GM23338 (cell line): ENCODE data around the gene CNTNAP2. TPM values are rescaled to one million over a fixed set of nuclear protein-coding genes. Genes with fewer than 3 reads are reported as not detected.

Source experiments
- ATAC-seq: fragments of 200-7000 bp; cut with Tn5 transposase; 3 replicates; pipeline ENCODE4 v1.9.1; 2020
- DNase-seq: peaks from one replicate; pipeline ENCODE4 v3.0.0-alpha.2; 2015; ENCODE audit warnings: low spot score
- H2AFZ ChIP-seq: fragments of 200-600 bp; sonication (generic); 2 replicates; pipeline ENCODE4 v1.8.0; 2016; ENCODE audit warnings: antibody characterized with exemption, mild to moderate bottlenecking, moderate library complexity
- H3F3A ChIP-seq: fragments of 200-600 bp; sonication (generic); replicated peaks from 2 replicates; pipeline ENCODE4 v1.8.0; 2017; ENCODE audit warnings: antibody characterized with exemption, mixed run types, low read depth
- H3K27ac ChIP-seq: fragments of 200-600 bp; sonication (generic); 2 replicates; pipeline ENCODE4 v1.6.1; 2016; ENCODE audit warnings: low read depth
- H3K27me3 ChIP-seq: fragments of 200-600 bp; sonication (generic); 2 replicates; pipeline ENCODE4 v1.8.0; 2016; ENCODE audit warnings: mild to moderate bottlenecking, mixed run types, moderate library complexity; ENCODE audit not compliant: insufficient read depth
- H3K36me3 ChIP-seq: fragments of 200-600 bp; sonication (generic); 2 replicates; pipeline ENCODE4 v1.8.0; 2016; ENCODE audit warnings: mild to moderate bottlenecking; ENCODE audit not compliant: insufficient read depth
- H3K4me1 ChIP-seq: fragments of 200-600 bp; sonication (generic); 2 replicates; pipeline ENCODE4 v1.8.0; 2016; ENCODE audit warnings: mild to moderate bottlenecking, moderate library complexity; ENCODE audit not compliant: insufficient read depth
- H3K4me2 ChIP-seq: fragments of 200-600 bp; sonication (generic); 2 replicates; pipeline ENCODE4 v1.7.1; 2017; ENCODE audit warnings: mixed run types
- H3K4me3 ChIP-seq: fragments of 200-600 bp; sonication (generic); 2 replicates; pipeline ENCODE4 v1.6.1; 2016; ENCODE audit warnings: mixed run types
- H3K79me2 ChIP-seq: fragments of 200-600 bp; sonication (generic); replicated peaks from 2 replicates; pipeline ENCODE4 v1.8.0; 2017; ENCODE audit warnings: mild to moderate bottlenecking; ENCODE audit not compliant: insufficient read depth
- H3K9me2 ChIP-seq: fragments of 200-600 bp; sonication (generic); 2 replicates; pipeline ENCODE4 v1.8.0; 2017; ENCODE audit not compliant: insufficient read depth
- H4K20me1 ChIP-seq: fragments of 200-600 bp; sonication (generic); replicated peaks from 2 replicates; pipeline ENCODE4 v1.8.0; 2017; ENCODE audit warnings: mild to moderate bottlenecking; ENCODE audit not compliant: insufficient read depth
- H3K27ac Mint-ChIP-seq: 2 replicates; pipeline ENCODE4 v1.8.0; 2020; ENCODE audit warnings: inconsistent platforms, mild to moderate bottlenecking, moderate library complexity, mixed read lengths
- H3K27me3 Mint-ChIP-seq: 3 replicates; pipeline ENCODE4 v1.8.0; 2022; ENCODE audit warnings: low read depth, mild to moderate bottlenecking, moderate library complexity, mixed read lengths, inconsistent platforms; ENCODE audit not compliant: insufficient read depth, poor library complexity
- H3K36me3 Mint-ChIP-seq: 3 replicates; pipeline ENCODE4 v1.8.0; 2021; ENCODE audit warnings: low read depth, mild to moderate bottlenecking, inconsistent platforms, moderate library complexity, mixed read lengths
- H3K4me1 Mint-ChIP-seq: 3 replicates; pipeline ENCODE4 v1.8.0; 2020; ENCODE audit warnings: mild to moderate bottlenecking, inconsistent platforms, mixed read lengths
- H3K4me3 Mint-ChIP-seq: 3 replicates; pipeline ENCODE4 v1.8.0; 2021; ENCODE audit warnings: moderate library complexity, mild to moderate bottlenecking, inconsistent platforms, mixed read lengths
- H3K9me3 Mint-ChIP-seq: 3 replicates; pipeline ENCODE4 v1.8.0; 2020; ENCODE audit warnings: moderate library complexity, mild to moderate bottlenecking, inconsistent platforms, mixed read lengths
- CREB1 ChIP-seq: fragments of 250-450 bp; sonication (Bioruptor Pico); IDR thresholded peaks from 2 replicates; pipeline ENCODE4 v1.5.0; 2020; ENCODE audit warnings: low read depth, mild to moderate bottlenecking, moderate library complexity
- EZH2 ChIP-seq: fragments of 200-600 bp; sonication (generic); IDR thresholded peaks from one replicate; pipeline ENCODE4 v1.8.0; 2017; ENCODE audit warnings: antibody characterized with exemption, mild to moderate bottlenecking, low read depth; ENCODE audit not compliant: unreplicated experiment
- POLR2AphosphoS5 ChIP-seq: IDR thresholded peaks from 2 replicates; pipeline ENCODE4 v1.6.1; 2016; ENCODE audit warnings: antibody characterized with exemption, low read depth
- polyA plus RNA-seq: library from polyadenylated mRNA; unstranded; fragments of >200 nt; fragmentation: Nextera tagmentation; extraction: Ambion mirVana; gene quantifications from 2 replicates; pipeline ENCODE4 v1.2.1, GENCODE V29; 2016
- total RNA-seq: library from RNA; depleted of rRNA; stranded (reverse); fragments of >200 nt; shearing (Covaris generic); gene quantifications from 2 replicates; pipeline ENCODE4 v1.2.3, GENCODE V29; 2014
- TF ChIP-seq, protein P1 (sequence below): fragments of 250-450 bp; sonication (Bioruptor Pico); IDR thresholded peaks from 2 replicates; pipeline ENCODE4 v1.5.0; 2020; ENCODE audit warnings: mild to moderate bottlenecking, moderate library complexity
- TF ChIP-seq, protein P2 (sequence below), 2 experiments: fragments of 200-600 bp in 1 of 2; sonication (generic) in 1 of 2; conservative IDR thresholded peaks; 2 replicates each; pipeline versions ENCODE4 v1.5.1 to v1.6.1; 2016 to 2017; ENCODE audit warnings: antibody characterized with exemption in 2 of 2, low read depth in 2 of 2, mild to moderate bottlenecking in 2 of 2, moderate library complexity in 1 of 2

Gene CNTNAP2
- total and polyA plus RNA-seq, 2 experiments from 2014 or later = 38.2 to 61.3 TPM

DNA sequence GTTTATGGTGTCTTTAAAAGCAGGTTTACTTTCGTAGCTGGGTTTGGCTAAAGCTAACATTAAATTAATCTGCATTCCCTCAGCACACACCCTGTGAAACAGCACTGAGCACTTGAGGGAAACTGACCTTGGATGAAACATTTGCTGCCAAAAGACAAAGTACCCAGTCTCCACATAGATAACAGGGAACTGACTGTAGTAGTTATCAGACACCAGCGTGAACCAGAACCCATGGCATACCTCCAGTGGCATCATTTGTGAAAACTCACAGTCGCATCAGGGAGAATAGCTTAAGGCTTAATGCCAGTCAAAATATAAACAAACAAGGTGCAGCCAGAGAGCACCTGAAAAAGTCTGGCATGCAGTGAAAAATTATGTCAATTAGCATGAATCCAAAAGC is 2116.2 kb downstream of the CNTNAP2 start:
- H3K4me1 ChIP-seq = no peaks in the 10 kb centered on the region
- no peak overlapping the region for H3K4me3 ChIP-seq
- H3K27me3 Mint-ChIP-seq = peaks cover 1% of the 10 kb centered on the region
- H2AFZ ChIP-seq = no peak overlapping the region
- H3K27ac Mint-ChIP-seq = no peak overlapping the region
- H3K79me2 ChIP-seq = no peaks in the 10 kb centered on the region
- no peak for TF ChIP-seq CREB1 (CRISPR knock-in tag)
- TF ChIP-seq, protein P1, sequence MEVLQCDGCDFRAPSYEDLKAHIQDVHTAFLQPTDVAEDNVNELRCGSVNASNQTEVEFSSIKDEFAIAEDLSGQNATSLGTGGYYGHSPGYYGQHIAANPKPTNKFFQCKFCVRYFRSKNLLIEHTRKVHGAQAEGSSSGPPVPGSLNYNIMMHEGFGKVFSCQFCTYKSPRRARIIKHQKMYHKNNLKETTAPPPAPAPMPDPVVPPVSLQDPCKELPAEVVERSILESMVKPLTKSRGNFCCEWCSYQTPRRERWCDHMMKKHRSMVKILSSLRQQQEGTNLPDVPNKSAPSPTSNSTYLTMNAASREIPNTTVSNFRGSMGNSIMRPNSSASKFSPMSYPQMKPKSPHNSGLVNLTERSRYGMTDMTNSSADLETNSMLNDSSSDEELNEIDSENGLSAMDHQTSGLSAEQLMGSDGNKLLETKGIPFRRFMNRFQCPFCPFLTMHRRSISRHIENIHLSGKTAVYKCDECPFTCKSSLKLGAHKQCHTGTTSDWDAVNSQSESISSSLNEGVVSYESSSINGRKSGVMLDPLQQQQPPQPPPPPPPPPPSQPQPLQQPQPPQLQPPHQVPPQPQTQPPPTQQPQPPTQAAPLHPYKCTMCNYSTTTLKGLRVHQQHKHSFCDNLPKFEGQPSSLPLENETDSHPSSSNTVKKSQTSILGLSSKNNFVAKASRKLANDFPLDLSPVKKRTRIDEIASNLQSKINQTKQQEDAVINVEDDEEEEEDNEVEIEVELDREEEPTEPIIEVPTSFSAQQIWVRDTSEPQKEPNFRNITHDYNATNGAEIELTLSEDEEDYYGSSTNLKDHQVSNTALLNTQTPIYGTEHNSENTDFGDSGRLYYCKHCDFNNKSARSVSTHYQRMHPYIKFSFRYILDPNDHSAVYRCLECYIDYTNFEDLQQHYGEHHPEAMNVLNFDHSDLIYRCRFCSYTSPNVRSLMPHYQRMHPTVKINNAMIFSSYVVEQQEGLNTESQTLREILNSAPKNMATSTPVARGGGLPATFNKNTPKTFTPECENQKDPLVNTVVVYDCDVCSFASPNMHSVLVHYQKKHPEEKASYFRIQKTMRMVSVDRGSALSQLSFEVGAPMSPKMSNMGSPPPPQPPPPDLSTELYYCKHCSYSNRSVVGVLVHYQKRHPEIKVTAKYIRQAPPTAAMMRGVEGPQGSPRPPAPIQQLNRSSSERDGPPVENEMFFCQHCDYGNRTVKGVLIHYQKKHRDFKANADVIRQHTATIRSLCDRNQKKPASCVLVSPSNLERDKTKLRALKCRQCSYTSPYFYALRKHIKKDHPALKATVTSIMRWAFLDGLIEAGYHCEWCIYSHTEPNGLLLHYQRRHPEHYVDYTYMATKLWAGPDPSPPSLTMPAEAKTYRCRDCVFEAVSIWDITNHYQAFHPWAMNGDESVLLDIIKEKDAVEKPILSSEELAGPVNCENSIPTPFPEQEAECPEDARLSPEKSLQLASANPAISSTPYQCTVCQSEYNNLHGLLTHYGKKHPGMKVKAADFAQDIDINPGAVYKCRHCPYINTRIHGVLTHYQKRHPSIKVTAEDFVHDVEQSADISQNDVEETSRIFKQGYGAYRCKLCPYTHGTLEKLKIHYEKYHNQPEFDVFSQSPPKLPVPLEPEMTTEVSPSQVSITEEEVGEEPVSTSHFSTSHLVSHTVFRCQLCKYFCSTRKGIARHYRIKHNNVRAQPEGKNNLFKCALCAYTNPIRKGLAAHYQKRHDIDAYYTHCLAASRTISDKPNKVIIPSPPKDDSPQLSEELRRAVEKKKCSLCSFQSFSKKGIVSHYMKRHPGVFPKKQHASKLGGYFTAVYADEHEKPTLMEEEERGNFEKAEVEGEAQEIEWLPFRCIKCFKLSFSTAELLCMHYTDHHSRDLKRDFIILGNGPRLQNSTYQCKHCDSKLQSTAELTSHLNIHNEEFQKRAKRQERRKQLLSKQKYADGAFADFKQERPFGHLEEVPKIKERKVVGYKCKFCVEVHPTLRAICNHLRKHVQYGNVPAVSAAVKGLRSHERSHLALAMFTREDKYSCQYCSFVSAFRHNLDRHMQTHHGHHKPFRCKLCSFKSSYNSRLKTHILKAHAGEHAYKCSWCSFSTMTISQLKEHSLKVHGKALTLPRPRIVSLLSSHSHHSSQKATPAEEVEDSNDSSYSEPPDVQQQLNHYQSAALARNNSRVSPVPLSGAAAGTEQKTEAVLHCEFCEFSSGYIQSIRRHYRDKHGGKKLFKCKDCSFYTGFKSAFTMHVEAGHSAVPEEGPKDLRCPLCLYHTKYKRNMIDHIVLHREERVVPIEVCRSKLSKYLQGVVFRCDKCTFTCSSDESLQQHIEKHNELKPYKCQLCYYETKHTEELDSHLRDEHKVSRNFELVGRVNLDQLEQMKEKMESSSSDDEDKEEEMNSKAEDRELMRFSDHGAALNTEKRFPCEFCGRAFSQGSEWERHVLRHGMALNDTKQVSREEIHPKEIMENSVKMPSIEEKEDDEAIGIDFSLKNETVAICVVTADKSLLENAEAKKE (CRISPR knock-in tag) = no peak
- TF ChIP-seq, protein P2, sequence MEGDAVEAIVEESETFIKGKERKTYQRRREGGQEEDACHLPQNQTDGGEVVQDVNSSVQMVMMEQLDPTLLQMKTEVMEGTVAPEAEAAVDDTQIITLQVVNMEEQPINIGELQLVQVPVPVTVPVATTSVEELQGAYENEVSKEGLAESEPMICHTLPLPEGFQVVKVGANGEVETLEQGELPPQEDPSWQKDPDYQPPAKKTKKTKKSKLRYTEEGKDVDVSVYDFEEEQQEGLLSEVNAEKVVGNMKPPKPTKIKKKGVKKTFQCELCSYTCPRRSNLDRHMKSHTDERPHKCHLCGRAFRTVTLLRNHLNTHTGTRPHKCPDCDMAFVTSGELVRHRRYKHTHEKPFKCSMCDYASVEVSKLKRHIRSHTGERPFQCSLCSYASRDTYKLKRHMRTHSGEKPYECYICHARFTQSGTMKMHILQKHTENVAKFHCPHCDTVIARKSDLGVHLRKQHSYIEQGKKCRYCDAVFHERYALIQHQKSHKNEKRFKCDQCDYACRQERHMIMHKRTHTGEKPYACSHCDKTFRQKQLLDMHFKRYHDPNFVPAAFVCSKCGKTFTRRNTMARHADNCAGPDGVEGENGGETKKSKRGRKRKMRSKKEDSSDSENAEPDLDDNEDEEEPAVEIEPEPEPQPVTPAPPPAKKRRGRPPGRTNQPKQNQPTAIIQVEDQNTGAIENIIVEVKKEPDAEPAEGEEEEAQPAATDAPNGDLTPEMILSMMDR (conservative IDR thresholded peaks at IDR 0.05; ENCODE audit: low read depth in 2 of 2) = no peak
- no peak overlapping the region for H3K27ac ChIP-seq
- H4K20me1 ChIP-seq = no peaks in the 10 kb centered on the region
- no peaks in the 10 kb centered on the region for H3K36me3 ChIP-seq
- H3F3A ChIP-seq = no peaks in the 10 kb centered on the region
- no peaks in the 10 kb centered on the region for H3K27me3 ChIP-seq
- no peak overlapping the region for H3K4me2 ChIP-seq
- ATAC-seq (no peak), DNase-seq (no peak)
- H3K36me3 Mint-ChIP-seq = no peaks in the 10 kb centered on the region
- H3K9me3 Mint-ChIP-seq = peaks cover 22% of the 10 kb centered on the region; the same call in 1 of the 3 replicates
- H3K4me1 Mint-ChIP-seq = no peaks in the 10 kb centered on the region
- no peak overlapping the region for H3K4me3 Mint-ChIP-seq
- H3K9me2 ChIP-seq = no peaks in the 10 kb centered on the region

DNA sequence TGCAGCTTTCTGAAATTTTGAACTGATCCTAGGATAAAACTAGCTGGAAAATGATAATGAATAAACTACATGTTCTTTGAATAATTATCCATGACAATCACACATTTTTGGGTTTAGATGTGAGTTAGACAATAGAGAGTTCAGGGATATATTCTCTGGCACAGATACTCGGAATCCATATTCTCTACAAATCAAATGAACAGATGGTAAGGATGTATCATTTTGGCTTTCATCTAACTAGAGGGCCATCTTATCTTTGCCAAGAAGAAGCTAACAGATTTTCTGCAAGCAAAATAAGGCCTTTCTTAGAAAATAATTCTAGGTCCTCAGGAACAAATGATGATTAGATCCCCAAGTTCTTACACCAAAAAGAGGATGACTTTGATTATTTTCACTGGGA is 2118.1 kb downstream of the CNTNAP2 start:
- Mint-ChIP-seq H3K9me3 (peaks cover 19% of the 10 kb centered on the region; the same call in 1 of the 3 replicates), H3K4me3 (no peak overlapping the region), H3K36me3 (no peaks in the 10 kb centered on the region), H3K27ac (no peak overlapping the region), H3K27me3 (peaks cover 1% of the 10 kb centered on the region), H3K4me1 (no peaks in the 10 kb centered on the region)
- no peaks in the 10 kb centered on the region for H3F3A ChIP-seq
- H3K4me2 ChIP-seq = no peak overlapping the region
- no peaks in the 10 kb centered on the region for H3K36me3 ChIP-seq
- no peak overlapping the region for H3K4me3 ChIP-seq
- no peak for ATAC-seq
- DNase-seq = no peak
- no peaks in the 10 kb centered on the region for H4K20me1 ChIP-seq
- H2AFZ ChIP-seq = no peak overlapping the region
- H3K4me1 ChIP-seq = no peaks in the 10 kb centered on the region
- H3K79me2 ChIP-seq = no peaks in the 10 kb centered on the region
- H3K9me2 ChIP-seq = no peaks in the 10 kb centered on the region
- H3K27ac ChIP-seq = no peak overlapping the region
- H3K27me3 ChIP-seq = no peaks in the 10 kb centered on the region
- TF ChIP-seq EZH2 = no peak
- no peak for TF ChIP-seq POLR2AphosphoS5
